Lower leg skin (tissue), 4 donors: ENCODE measurements around the gene TEX51. TPM values are rescaled to one million over a fixed set of nuclear protein-coding genes. Genes with fewer than 3 reads are reported as not detected.

Experiments used
- DNase-seq, 2 donors: peaks; one replicate each; pipeline ENCODE4 v3.0.0-alpha.2; 2019; ENCODE audit warnings: low spot score in 2 of 2
- H3K4me3 ChIP-seq: fragments of 200-600 bp; sonication (generic); 2 replicates; pipeline ENCODE4 v1.5.1; 2017; ENCODE audit warnings: mild to moderate bottlenecking, low read depth; ENCODE audit not compliant: poor library complexity, severe bottlenecking
- CTCF ChIP-seq, 3 donors: fragments of 450-650 bp; IDR thresholded peaks; one replicate each; pipeline ENCODE4 v1.5.1; 2016; ENCODE audit warnings: antibody characterized with exemption in 3 of 3, mild to moderate bottlenecking in 3 of 3, moderate library complexity in 2 of 3
- POLR2A ChIP-seq, 2 donors: fragments of 450-650 bp; IDR thresholded peaks; one replicate each; pipeline ENCODE4 v1.6.1; 2016 to 2017; ENCODE audit warnings: antibody characterized with exemption in 2 of 2, mild to moderate bottlenecking in 1 of 2, moderate library complexity in 1 of 2
- WGBS, 2 donors: methylation state at CpG; one replicate each; pipeline ENCODE4 v1.1.5; 2018; 5-methylcytosine and 5-hydroxymethylcytosine counted together
- intact Hi-C: fragments of 100-400 bp; cut with DNase I; formaldehyde crosslinking; loops from one replicate; pipeline ENCODE4 v1.15.0; 2023; ENCODE audit warnings: low total_unique reads
- total RNA-seq, 4 donors: library from RNA; depleted of rRNA; stranded (reverse); fragments of >200 nt; gene quantifications; one replicate each; pipeline ENCODE4 v1.1.0, GENCODE V29; 2016

Gene TEX51
- total RNA-seq, 4 donors from 2014 or later = not detected

GRCh38 chr2:126949775-126950174 is 51.1 kb downstream of the TEX51 start:
- 83 to 93% methylated on average over 9 of the region's 9 CpGs for WGBS, 2 donors
- intact Hi-C loops = no loop called here
- no peak overlapping the region for H3K4me3 ChIP-seq
- TF ChIP-seq CTCF (IDR thresholded peaks at IDR 0.05) (no peak), POLR2A (IDR thresholded peaks at IDR 0.05) (no peak)
- DNase-seq = peak in 1 of 2 donors; percentile 73

- WGBS, 2 donors = 57 to 68% methylated on average over 3 of the region's 3 CpGs
Measured at GRCh38 chr2:126950504-126950903, 51.8 kb downstream of the TEX51 start.

More at GRCh38 chr2:126950504-126950903, 51.8 kb downstream of the TEX51 start:
- no peak for DNase-seq
- no peak for TF ChIP-seq CTCF (IDR thresholded peaks at IDR 0.05)
- TF ChIP-seq POLR2A (IDR thresholded peaks at IDR 0.05) = no peak
- intact Hi-C loops = no loop called here
- H3K4me3 ChIP-seq = no peak overlapping the region

Other genes starting within 250 kb of the TEX51 start
- gene GYPC, start 242.7 kb upstream of the TEX51 start, total RNA-seq = 10 to 100 TPM; 16.9 to 55.6 (median 21.7) TPM
- 10 to 100 TPM in 2 of 4 donors, 1 to 10 TPM in 2; 8.4 to 18.2 (median 9.8) TPM for gene BIN1, start 208.3 kb downstream of the TEX51 start, total RNA-seq